ENCODE results near the gene ADAM19.

Gene ADAM19

GRCh38 chr5:157541447-157542118 is 34.0 kb downstream of the ADAM19 start:
- no peak for DNase-seq (ENCODE audit: low read depth)

GRCh38 chr5:157540707-157541446 is 34.7 kb downstream of the ADAM19 start:
- DNase-seq (ENCODE audit: low read depth) = no peak

GRCh38 chr5:157540124-157540523 is 35.5 kb downstream of the ADAM19 start:
- DNase-seq (ENCODE audit: low read depth) = no peak

- DNase-seq (ENCODE audit: low read depth) = no peak
Measured at GRCh38 chr5:157539503-157540022, 36.0 kb downstream of the ADAM19 start.

GRCh38 chr5:157538311-157538710 is 37.3 kb downstream of the ADAM19 start:
- DNase-seq (ENCODE audit: low read depth) = no peak

- DNase-seq (ENCODE audit: low read depth) = no peak
Measured at GRCh38 chr5:157535042-157535865, 40.3 kb downstream of the ADAM19 start.

- no peak for DNase-seq (ENCODE audit: low read depth)
Measured at GRCh38 chr5:157533011-157533481, 42.5 kb downstream of the ADAM19 start.

GRCh38 chr5:157532022-157532421 is 43.6 kb downstream of the ADAM19 start:
- no peak for DNase-seq (ENCODE audit: low read depth)

GRCh38 chr5:157530226-157530972 is 45.2 kb downstream of the ADAM19 start:
- DNase-seq (ENCODE audit: low read depth) = no peak

GRCh38 chr5:157529002-157529401 is 46.6 kb downstream of the ADAM19 start:
- no peak for DNase-seq (ENCODE audit: low read depth)

GRCh38 chr5:157528036-157528632 is 47.4 kb downstream of the ADAM19 start:
- DNase-seq (ENCODE audit: low read depth) = no peak

- no peak for DNase-seq (ENCODE audit: low read depth)
Measured at GRCh38 chr5:157524887-157525286, 50.7 kb downstream of the ADAM19 start.

GRCh38 chr5:157523976-157524375 is 51.6 kb downstream of the ADAM19 start:
- DNase-seq (ENCODE audit: low read depth) = no peak

GRCh38 chr5:157521704-157522029 is 53.9 kb downstream of the ADAM19 start:
- DNase-seq (ENCODE audit: low read depth) = no peak

- no peak for DNase-seq (ENCODE audit: low read depth)
Measured at GRCh38 chr5:157520911-157521703, 54.5 kb downstream of the ADAM19 start.

- no peak for DNase-seq (ENCODE audit: low read depth)
Measured at GRCh38 chr5:157519579-157520253, 55.9 kb downstream of the ADAM19 start.

GRCh38 chr5:157518963-157519362 is 56.6 kb downstream of the ADAM19 start:
- no peak for DNase-seq (ENCODE audit: low read depth)

- peak; percentile 81 for DNase-seq (ENCODE audit: low read depth)
Measured at GRCh38 chr5:157516626-157517325, 58.8 kb downstream of the ADAM19 start.

GRCh38 chr5:157516006-157516405 is 59.6 kb downstream of the ADAM19 start:
- peak; percentile 87 for DNase-seq (ENCODE audit: low read depth)

All from non-pigmented ciliary epithelial cell (primary cell).